ENCODE results near the gene P2RY1. TPM values are rescaled to one million over a fixed set of nuclear protein-coding genes. Genes with fewer than 3 reads are reported as not detected.
A peak's percentile ranks its signal among the peaks of the same experiment; 100 is the strongest.

Gene P2RY1
- total and polyA plus RNA-seq, 2 of the 4 experiments (the other 2 are of a cell fraction): not detected

DNA sequence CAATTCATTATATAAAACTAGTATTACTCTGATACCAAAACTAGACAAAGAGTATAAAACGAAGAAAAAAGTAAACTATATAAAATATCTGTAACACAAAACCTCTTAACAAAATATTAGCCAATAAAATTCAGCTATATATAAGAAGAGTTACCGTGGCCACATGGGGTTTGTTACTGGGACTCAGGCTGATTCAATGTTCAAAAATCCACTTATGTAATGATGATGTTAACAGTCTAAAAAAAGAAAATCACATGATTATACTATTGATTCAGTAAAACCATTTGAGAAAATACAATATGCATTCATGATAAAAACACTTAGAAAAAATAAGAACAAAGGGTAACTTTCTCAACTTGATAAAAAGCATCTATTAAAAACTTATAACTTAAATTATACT is 18.3 kb downstream of the P2RY1 start:
- Histone ChIP-seq H2AFZ (replicated peaks; ENCODE audit: low read length, poor library complexity) (no peak overlapping the region), H2BK5ac (ENCODE audit: low read depth, low read length, poor library complexity, severe bottlenecking) (no peak overlapping the region), H3K56ac (ENCODE audit: extremely low read depth, insufficient read depth, low read length) (no peak overlapping the region), H3K27ac (ENCODE audit: insufficient read depth, low read length) (no peak overlapping the region), H3K18ac (ENCODE audit: low read depth, low read length) (no peak overlapping the region), H3K4ac (ENCODE audit: low read depth, low read length) (no peak overlapping the region), H2BK15ac (ENCODE audit: low read depth, low read length) (no peak overlapping the region), H3K14ac (replicated peaks; ENCODE audit: low read depth, low read length) (no peak overlapping the region), H3K9ac (ENCODE audit: low read depth, low read length) (no peak overlapping the region), H3K27me3 (ENCODE audit: control insufficient read depth, insufficient read depth, low read length) (no peaks in the 10 kb centered on the region), H2AK5ac (ENCODE audit: low read depth, low read length) (no peak overlapping the region), H3K4me1 (ENCODE audit: control insufficient read depth, insufficient read depth, low read length) (no peaks in the 10 kb centered on the region), H3K9me3 (ENCODE audit: control insufficient read depth, insufficient read depth, low read length) (no peaks in the 10 kb centered on the region), H3K36me3 (ENCODE audit: control insufficient read depth, insufficient read depth, low read length) (no peaks in the 10 kb centered on the region), H3K9me1 (ENCODE audit: insufficient read depth, low read length) (no peaks in the 10 kb centered on the region), H2BK120ac (ENCODE audit: low read depth, low read length) (no peak overlapping the region), H3K79me1 (ENCODE audit: low read depth in 1 of 2, low read length in 2 of 2) (no peaks in the 10 kb centered on the region), H4K8ac (ENCODE audit: low read depth in 2 of 2, low read length in 2 of 2) (no peak overlapping the region), H3K4me3 (ENCODE audit: insufficient read depth, low read depth, low read length) (no peak overlapping the region), H2BK20ac (ENCODE audit: low read depth, low read length) (no peak overlapping the region), H4K20me1 (ENCODE audit: insufficient read depth, low read length) (no peaks in the 10 kb centered on the region), H2AK9ac (replicated peaks; ENCODE audit: low read depth, low read length, poor library complexity) (no peak overlapping the region), H4K91ac (ENCODE audit: insufficient read depth, low read depth, low read length) (no peak overlapping the region), H3K4me2 (ENCODE audit: low read depth, low read length) (no peak overlapping the region), H4K5ac (ENCODE audit: low read depth, low read length) (no peak overlapping the region), H3K23ac (ENCODE audit: low read depth, low read length) (no peak overlapping the region)
- intact Hi-C loops (cut with micrococcal nuclease) (no loop called here), in situ Hi-C loops (cut with MboI; ENCODE audit: low sequenced_read_pairs) (no loop called here), dilution Hi-C loops (cut with HindIII; ENCODE audit: low sequenced_read_pairs, unreplicated experiment) (no loop called here)
- no TSS peak for BruUV-seq (replicated peaks)
- TF ChIP-seq POLR2A (IDR thresholded peaks at IDR 0.05; ENCODE audit: low read depth, low read length) (no peak), CEBPB (IDR thresholded peaks at IDR 0.05; ENCODE audit: low read depth, low read length) (no peak), SMC3 (IDR thresholded peaks at IDR 0.05; ENCODE audit: low read depth, low read length) (no peak), RFX5 (IDR thresholded peaks at IDR 0.05; ENCODE audit: low read depth, low read length) (no peak), USF2 (IDR thresholded peaks at IDR 0.05; ENCODE audit: low read depth, low read length) (no peak), RCOR1 (IDR thresholded peaks at IDR 0.05; ENCODE audit: insufficient replicate concordance, low read length) (no peak)
- ChIA-PET CTCF (no interaction called here), POLR2A (ENCODE audit: unreplicated experiment) (no interaction called here)
- no CpG with 5 or more reads among the region's 2 CpGs for WGBS, 2 experiments (ENCODE audit: extremely low coverage in 2 of 2, insufficient read length in 1 of 2)
- ATAC-seq (ENCODE audit: low read depth) (no peak), DNase-seq (peak; percentile 4)
